ENCODE results near the gene RNF213. TPM values are rescaled to one million over a fixed set of nuclear protein-coding genes. Genes with fewer than 3 reads are reported as not detected.

The RNF213 gene
- total and polyA plus RNA-seq, 10 of the 15 experiments (the other 5 are each of a cell fraction or from before 2014, with no cell fraction given) = 18.6 to 145 (median 65.8) TPM

- in situ Hi-C loops (cut with MboI) (no loop called here), intact Hi-C loops (cut with micrococcal nuclease; ENCODE audit: unreplicated experiment) (no loop called here)
- ChIA-PET SMC1A (ENCODE audit: uncharacterized antibody, unreplicated experiment) (interaction anchor here (1.3 kb wide), 1 partner anchor 29 kb away, joined by 4 read pairs; no protein-coding TSS in a partner anchor), RAD21 (ENCODE audit: unreplicated experiment) (no interaction called here), CTCF (no interaction called here), POLR2A (no interaction called here)
- BruUV-seq (replicated peaks) = no TSS peak
- H3K9me3 ChIP-seq (replicated peaks; ENCODE audit: control insufficient read depth, insufficient read depth, low read length) = no peaks in the 10 kb centered on the region; the same call in 2 of the 3 replicates
- no peaks in the 10 kb centered on the region for H3K4me1 ChIP-seq (ENCODE audit: control insufficient read depth, insufficient read depth, low read length)
- H3K79me2 ChIP-seq (ENCODE audit: control insufficient read depth, insufficient read depth, low read length) = no peaks in the 10 kb centered on the region
- H3K27ac ChIP-seq (ENCODE audit: control insufficient read depth, insufficient read depth) = no peak overlapping the region
- no peak for FAIRE-seq
- peaks cover 30 to 70% of the 10 kb centered on the region in 2 experiments for H3K36me3 ChIP-seq (ENCODE audit: control insufficient read depth in 2 of 2, insufficient read depth in 2 of 2, low read length in 1 of 2)
- no peak overlapping the region for H2AFZ ChIP-seq (ENCODE audit: control insufficient read depth, low read depth, low read length)
- no peaks in the 10 kb centered on the region for H3K27me3 ChIP-seq (replicated peaks in 1 of 2; ENCODE audit: control insufficient read depth in 2 of 2, insufficient read depth in 2 of 2, low read length in 1 of 2)
- H4K20me1 ChIP-seq (ENCODE audit: control insufficient read depth, insufficient read depth) = no peaks in the 10 kb centered on the region
- no peak for DNase-seq (ENCODE audit: low read depth, low spot score)
- no peak overlapping the region for H3K4me2 ChIP-seq (ENCODE audit: control insufficient read depth, insufficient read depth)
- H3K9ac ChIP-seq (ENCODE audit: control insufficient read depth, insufficient read depth, low read length) = no peak overlapping the region
- H3K4me3 ChIP-seq = no peak overlapping the region
- ATAC-seq = no peak
- WGBS (ENCODE audit: insufficient coverage, insufficient replicate concordance, low lambda C conversion rate, missing lambda C conversion rate) = over 99% methylated on average over 19 of the region's 19 CpGs
- TF ChIP-seq PBX3 (IDR thresholded peaks at IDR 0.05; ENCODE audit: insufficient replicate concordance, low read depth, low read length) (no peak), NR2C2 (IDR thresholded peaks at IDR 0.05; ENCODE audit: borderline replicate concordance, control insufficient read depth, insufficient read length, low read depth) (no peak), ZZZ3 (IDR thresholded peaks at IDR 0.05; ENCODE audit: control insufficient read depth, insufficient read length, low read depth) (no peak), TCF3 (IDR thresholded peaks at IDR 0.05; ENCODE audit: borderline replicate concordance, insufficient read depth, low read depth, low read length) (no peak), E2F4 (IDR thresholded peaks at IDR 0.05; ENCODE audit: low read depth, low read length) (no peak), GABPA (IDR thresholded peaks at IDR 0.05; ENCODE audit: low read depth) (no peak), RELB (IDR thresholded peaks at IDR 0.05; ENCODE audit: low read depth) (no peak), CREM (IDR thresholded peaks at IDR 0.05; ENCODE audit: low read depth) (no peak), SKIL (IDR thresholded peaks at IDR 0.05; ENCODE audit: low read depth, poor library complexity, severe bottlenecking) (no peak), YBX1 (IDR thresholded peaks at IDR 0.05) (no peak), SUZ12 (IDR thresholded peaks at IDR 0.05; ENCODE audit: unreplicated experiment) (no peak), IRF3 (IDR thresholded peaks at IDR 0.05) (no peak), HCFC1 (IDR thresholded peaks at IDR 0.05; ENCODE audit: low read length) (no peak)
Observed at GRCh38 chr17:80297996-80298560, 37.4 kb downstream of the RNF213 start.

Data from GM12878 (cell line).